GM18511 (cell line): Measurements from ENCODE around the gene EHD4.

Experiments used
- ATAC-seq: cut with Tn5 transposase; IDR thresholded peaks from one replicate; pipeline ENCODE4 v1.9.1; 2021; ENCODE audit warnings: mild to moderate bottlenecking, moderate library complexity; ENCODE audit not compliant: unreplicated experiment

EHD4 gene

GRCh38 chr15:41882689-41883483 lies 89.5 kb downstream of the EHD4 start:
- ATAC-seq: no peak

GRCh38 chr15:41881920-41882688 lies 90.3 kb downstream of the EHD4 start:
- ATAC-seq: no peak

GRCh38 chr15:41881550-41881919 lies 90.8 kb downstream of the EHD4 start:
- no peak for ATAC-seq

- ATAC-seq: no peak
Measured at GRCh38 chr15:41881086-41881485, 91.3 kb downstream of the EHD4 start.

- ATAC-seq: no peak
Measured at GRCh38 chr15:41880156-41880877, 92.0 kb downstream of the EHD4 start.

- no peak for ATAC-seq
Measured at GRCh38 chr15:41879321-41879845, 93.0 kb downstream of the EHD4 start.

GRCh38 chr15:41878355-41878699 lies 94.0 kb downstream of the EHD4 start:
- ATAC-seq: no peak

- ATAC-seq: no peak
Measured at GRCh38 chr15:41877631-41878354, 94.6 kb downstream of the EHD4 start.

GRCh38 chr15:41876689-41877088 lies 95.7 kb downstream of the EHD4 start:
- ATAC-seq: no peak

GRCh38 chr15:41876007-41876406 lies 96.3 kb downstream of the EHD4 start:
- no peak for ATAC-seq

- no peak for ATAC-seq
Measured at GRCh38 chr15:41874736-41875135, 97.6 kb downstream of the EHD4 start.

- no peak for ATAC-seq
Measured at GRCh38 chr15:41873711-41874110, 98.6 kb downstream of the EHD4 start.

GRCh38 chr15:41872166-41872747 lies 100.1 kb downstream of the EHD4 start:
- no peak for ATAC-seq

GRCh38 chr15:41871175-41871905 lies 101.0 kb downstream of the EHD4 start:
- ATAC-seq: no peak

GRCh38 chr15:41870689-41871081 lies 101.7 kb downstream of the EHD4 start:
- no peak for ATAC-seq

- no peak for ATAC-seq
Measured at GRCh38 chr15:41869770-41870688, 102.3 kb downstream of the EHD4 start.

- ATAC-seq: no peak
Measured at GRCh38 chr15:41868321-41868720, 104.0 kb downstream of the EHD4 start.

GRCh38 chr15:41866872-41867579 lies 105.3 kb downstream of the EHD4 start:
- ATAC-seq: no peak
